ENCODE measurements around the gene UPP1.
"Not testable (repeated sequence)": the region's sequence is repeated elsewhere in the genome, so short reads cannot be mapped to it uniquely, and the experiment has no call there.

The UPP1 gene

GRCh38 chr7:48089046-48090003 is at the start of gene UPP1:
Gene UPP1, plus strand, starts transcription at chr7:48089265. Its CDS starts 5,519 bp downstream, at chr7:48094784.
- peak; percentile 77 to 86 (median 82) for DNase-seq (ENCODE audit: low read depth in 2 of 3, low spot score in 1 of 3)

DNA sequence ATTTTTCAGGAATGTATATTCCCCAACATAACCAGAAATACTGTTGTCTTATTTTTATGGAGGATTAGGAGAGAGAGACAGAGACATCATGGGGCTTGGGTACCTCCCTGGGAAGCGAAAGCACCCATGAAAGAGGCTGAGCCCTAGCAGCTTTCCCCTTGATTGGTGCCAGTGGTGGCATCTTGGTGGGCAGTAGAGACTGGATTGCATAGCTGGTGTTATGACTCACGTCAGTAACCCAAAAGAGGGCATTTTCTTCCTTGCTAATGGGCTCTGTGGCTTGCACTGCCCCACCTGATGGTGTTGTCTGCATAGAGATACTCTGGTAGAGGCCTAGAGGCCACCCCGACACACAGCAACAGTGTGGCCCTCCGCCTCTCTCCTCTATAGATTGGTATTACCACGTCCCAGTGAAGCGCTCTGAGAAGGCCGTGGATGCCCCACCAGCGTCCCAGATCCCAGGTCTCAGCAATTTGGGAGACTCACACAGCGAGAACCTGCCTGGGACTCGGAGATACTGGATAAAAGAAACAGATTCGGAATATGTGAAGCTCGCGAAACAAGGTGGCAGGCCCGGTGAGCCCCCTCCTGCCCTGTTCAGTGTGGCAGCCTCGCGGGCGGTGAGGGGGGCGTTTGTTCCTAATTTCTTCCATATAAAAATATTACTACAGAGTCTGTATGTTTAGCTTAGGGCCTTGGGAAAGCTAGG is 48.0 kb upstream of the UPP1 start:
- DNase-seq (ENCODE audit: low read depth in 2 of 3, low spot score in 1 of 3): no peak

DNA sequence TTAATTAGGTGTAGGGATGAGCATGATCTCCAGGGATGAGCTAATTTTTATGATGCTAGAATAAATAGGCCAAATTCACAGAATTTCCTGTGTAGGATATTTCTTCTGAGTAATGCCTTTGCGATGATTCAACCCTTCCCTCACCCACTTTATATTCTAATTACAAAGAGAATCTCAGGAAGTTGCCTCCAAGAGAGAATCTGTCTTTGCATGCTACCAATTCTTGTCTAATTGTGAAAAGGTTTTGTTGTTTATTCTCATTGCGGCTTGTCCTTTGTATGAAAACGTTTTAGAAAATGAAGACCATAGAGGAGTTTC is 47.5 kb upstream of the UPP1 start:
- no peak for DNase-seq (ENCODE audit: low read depth in 2 of 3, low spot score in 1 of 3)

GRCh38 chr7:48042216-48042615 is 46.8 kb upstream of the UPP1 start:
- no peak for DNase-seq (ENCODE audit: low read depth in 2 of 3, low spot score in 1 of 3)

DNA sequence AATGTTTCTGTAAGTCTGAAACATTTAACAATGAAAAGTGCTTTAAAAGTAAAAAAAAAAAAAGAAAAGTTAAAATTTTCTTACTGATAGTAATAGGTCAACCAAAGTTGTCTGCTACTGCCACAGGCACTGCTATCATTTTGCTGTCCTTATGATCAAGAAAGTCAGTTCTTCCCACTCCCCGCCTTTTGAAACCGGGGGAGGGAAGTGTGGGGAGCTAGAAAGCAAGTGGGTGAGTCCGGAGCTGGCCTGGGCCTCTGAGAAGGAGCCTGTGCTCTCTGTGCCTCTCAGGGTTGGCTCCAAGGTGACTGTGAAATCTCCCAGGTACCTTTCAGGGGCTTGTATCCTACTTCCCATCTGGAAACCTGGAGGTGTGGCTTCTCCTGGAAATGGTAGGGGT is 46.4 kb upstream of the UPP1 start:
- no peak for DNase-seq (ENCODE audit: low read depth in 2 of 3, low spot score in 1 of 3)

DNA sequence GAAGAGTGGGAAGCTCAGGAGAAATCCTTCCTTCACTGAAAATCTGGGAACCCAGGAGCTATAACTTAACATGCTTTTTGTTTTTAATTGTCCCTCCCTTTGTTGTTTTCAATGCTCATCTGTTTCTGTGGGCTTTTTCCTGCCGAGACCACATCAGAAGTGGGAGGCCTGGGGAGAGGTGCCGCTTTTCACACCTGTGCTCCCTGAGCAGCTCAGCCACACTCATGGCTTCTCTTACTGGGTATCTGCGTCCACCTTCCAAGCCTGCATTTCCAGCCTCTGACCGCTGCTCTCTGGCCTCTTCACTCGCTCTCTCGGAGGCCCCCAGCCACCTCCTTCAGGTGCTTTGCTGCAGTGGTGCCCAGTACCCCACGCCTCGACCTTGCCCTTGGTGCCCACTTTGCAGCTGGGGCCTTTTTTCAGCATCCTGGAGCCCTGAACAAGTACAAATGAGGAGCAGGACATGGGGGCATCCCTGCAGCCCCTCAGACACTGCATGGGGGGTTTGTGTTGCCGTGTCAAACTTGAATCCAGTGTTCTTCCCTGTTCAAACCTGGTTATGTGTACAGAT is 43.8 kb upstream of the UPP1 start:
- DNase-seq (ENCODE audit: low read depth in 2 of 3, low spot score in 1 of 3): no peak

DNA sequence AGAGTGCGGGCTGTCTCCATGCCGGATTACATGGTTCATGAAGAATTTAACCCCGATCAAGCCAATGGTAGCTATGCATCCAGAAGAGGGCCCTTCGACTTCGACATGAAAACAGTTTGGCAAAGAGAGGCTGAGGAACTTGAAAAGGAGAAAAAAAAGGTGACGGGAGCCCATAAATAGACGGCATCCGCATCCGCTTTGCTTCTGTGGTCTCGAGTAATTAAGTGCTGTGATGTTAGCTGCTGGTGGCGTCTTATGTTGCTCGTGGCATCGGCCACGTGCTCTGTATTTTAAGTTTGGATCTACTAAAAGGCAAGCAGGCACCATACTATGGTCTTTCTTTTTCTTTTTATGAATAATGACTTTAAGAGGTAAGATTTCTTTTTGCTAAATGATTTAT is 42.6 kb upstream of the UPP1 start:
- DNase-seq (ENCODE audit: low read depth in 2 of 3, low spot score in 1 of 3): no peak

GRCh38 chr7:48048113-48048512 is 41.0 kb upstream of the UPP1 start:
- no peak for DNase-seq (ENCODE audit: low read depth in 2 of 3, low spot score in 1 of 3)

GRCh38 chr7:48049850-48050249 is 39.2 kb upstream of the UPP1 start:
- DNase-seq (ENCODE audit: low read depth in 2 of 3, low spot score in 1 of 3): no peak

DNA sequence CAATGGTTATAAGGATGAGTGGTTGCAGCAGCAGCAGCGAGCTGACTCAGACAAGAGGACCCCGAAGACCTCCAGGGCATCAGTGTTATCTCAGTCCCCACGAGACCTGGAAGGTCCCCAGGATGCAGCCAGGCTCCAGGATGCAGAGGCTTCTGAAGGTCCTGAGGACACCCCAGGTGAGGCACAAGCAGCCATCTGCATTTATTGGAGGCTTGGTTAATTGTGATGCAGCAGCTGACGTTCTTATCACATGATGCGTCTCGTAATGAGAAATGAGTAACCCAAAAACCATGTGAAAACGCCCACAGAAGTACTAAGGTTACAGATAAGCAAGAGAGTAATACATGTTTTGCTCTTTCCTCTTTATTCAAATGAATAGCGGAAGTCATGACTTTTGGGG is 36.3 kb upstream of the UPP1 start:
- DNase-seq (ENCODE audit: low read depth in 2 of 3, low spot score in 1 of 3): peak in 1 of 3 donors; percentile 28

GRCh38 chr7:48053736-48054135 is 35.3 kb upstream of the UPP1 start:
- DNase-seq (ENCODE audit: low read depth in 2 of 3, low spot score in 1 of 3): no peak

- no peak for DNase-seq (ENCODE audit: low read depth in 2 of 3, low spot score in 1 of 3)
Measured at GRCh38 chr7:48058990-48059389, 30.1 kb upstream of the UPP1 start.

- no peak for DNase-seq (ENCODE audit: low read depth in 2 of 3, low spot score in 1 of 3)
Measured at GRCh38 chr7:48059706-48060105, 29.4 kb upstream of the UPP1 start.

- no peak for DNase-seq (ENCODE audit: low read depth in 2 of 3, low spot score in 1 of 3)
Measured at GRCh38 chr7:48063985-48064384, 25.1 kb upstream of the UPP1 start.

DNA sequence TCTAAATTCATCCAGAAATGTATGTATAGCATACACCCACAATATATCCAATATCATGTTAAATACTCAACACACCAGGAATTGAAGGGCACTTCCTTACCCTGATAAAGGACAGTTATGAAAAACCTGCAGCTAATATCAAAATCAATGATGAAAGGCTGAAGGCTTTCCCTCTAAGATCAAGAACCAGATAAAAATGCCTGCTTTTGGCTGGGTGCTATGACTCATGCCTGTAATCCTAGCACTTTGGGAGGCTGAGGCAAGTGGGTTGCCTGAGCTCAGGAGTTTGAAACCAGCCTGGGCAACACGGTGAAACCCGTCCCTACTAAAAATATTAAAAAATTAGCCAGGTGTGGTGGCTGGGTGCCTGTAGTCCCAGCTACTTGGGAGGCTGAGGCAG is 21.6 kb upstream of the UPP1 start:
- no peak for DNase-seq (ENCODE audit: low read depth in 2 of 3, low spot score in 1 of 3)

GRCh38 chr7:48074204-48074654 is 14.8 kb upstream of the UPP1 start:
- no peak for DNase-seq (ENCODE audit: low read depth in 2 of 3, low spot score in 1 of 3)

DNA sequence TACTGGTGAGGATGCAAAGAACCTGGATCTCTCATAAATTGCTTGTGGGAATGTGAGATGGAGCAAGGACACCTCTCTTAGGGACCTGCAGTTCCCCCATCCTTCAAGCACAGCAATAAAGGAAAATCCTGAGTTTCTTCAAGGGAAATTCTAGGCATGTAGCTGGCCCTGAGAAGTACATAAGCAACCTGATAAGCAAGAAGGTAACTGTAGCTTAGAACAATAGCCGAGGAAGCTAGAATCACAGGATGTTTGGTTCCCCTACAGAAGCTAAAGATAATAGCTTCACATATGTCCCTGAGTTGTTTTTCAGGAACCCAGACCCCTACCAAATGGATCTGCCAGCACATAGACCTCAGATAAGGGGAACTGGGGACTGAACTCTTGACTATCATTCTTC is 11.6 kb upstream of the UPP1 start:
- no peak for DNase-seq (ENCODE audit: low read depth in 2 of 3, low spot score in 1 of 3)

DNA sequence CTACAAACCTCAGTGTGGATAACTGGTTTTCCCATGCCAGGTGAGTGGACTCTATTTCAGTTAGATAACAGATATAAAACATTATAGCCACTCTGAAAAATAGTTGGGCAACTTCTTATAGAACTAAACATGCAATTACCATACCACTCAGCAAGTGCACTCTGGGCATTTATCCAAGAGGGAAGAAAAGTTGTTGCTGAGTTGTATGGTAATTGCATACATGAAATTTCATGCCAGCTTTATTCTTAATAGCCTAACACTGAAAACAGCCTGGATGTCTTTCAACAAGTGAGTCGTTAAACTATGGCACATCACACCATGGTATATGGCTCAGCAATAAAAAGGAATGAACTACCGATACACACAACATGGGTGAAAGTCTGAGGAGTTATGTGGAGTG is 10.6 kb upstream of the UPP1 start:
- no peak for DNase-seq (ENCODE audit: low read depth in 2 of 3, low spot score in 1 of 3)

DNA sequence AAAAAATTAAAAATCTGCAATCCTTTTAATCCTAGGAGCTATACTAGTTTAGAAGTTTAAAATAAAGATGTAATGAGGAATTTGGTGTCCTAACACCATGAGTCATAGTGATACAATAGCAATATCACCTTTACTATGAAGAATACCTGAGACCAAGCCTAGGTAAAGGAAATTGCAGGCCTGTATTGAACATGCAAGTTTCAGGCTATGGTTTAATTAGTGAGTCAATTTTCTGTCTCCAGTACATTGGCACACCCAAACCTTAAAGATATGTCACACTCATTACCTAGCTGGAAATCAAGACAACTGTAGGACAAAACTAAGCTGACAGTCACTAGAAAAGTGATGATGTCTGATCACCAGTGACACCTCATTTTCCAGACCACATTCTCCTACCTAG is 6.7 kb upstream of the UPP1 start:
- DNase-seq (ENCODE audit: low read depth in 2 of 3, low spot score in 1 of 3): not testable (repeated sequence)

DNA sequence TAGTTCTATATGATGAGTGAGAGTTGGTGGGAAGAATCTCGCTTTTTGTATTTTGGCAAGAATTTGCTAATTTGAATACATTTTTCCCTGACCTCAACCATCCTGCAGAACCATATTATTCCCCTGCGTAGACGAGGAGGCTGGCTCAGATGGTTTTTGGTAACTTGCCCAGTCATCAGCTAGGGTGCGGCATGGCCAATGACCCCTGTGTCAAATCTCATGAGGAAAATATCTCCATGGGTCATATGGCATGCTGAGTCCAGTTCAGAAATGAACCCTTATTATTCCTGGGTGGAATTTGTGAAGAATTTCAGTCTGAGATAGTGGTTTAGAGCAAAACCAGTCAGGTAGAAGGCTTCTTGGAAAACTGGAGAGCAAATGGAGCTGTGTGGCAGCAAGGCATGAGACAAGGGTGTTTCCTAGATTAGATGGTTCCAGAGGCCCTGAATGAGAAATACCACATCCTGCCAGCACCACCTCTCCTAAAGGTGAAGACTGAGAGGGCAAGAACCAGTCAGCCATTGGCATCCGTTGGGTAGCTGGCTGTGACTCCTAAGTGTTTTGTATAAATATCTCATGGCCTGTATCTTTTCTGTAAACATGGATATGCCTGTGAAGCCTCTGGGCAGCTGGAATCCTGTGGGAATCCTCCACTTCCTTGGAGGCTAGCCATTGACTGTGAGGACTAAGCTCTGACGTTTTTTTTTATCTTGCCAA is 5.8 kb upstream of the UPP1 start:
- no peak for DNase-seq (ENCODE audit: low read depth in 2 of 3, low spot score in 1 of 3)

- peak; percentile 59 to 75 (median 69) for DNase-seq (ENCODE audit: low read depth in 2 of 3, low spot score in 1 of 3)
Measured at GRCh38 chr7:48084727-48085432, 4.2 kb upstream of the UPP1 start.
